ENCODE results near the gene STK11. TPM values are rescaled to one million over a fixed set of nuclear protein-coding genes. Genes with fewer than 3 reads are reported as not detected.

The STK11 gene
- total RNA-seq, 2 donors from 2014 or later: 62.0 to 64.7 TPM

DNA sequence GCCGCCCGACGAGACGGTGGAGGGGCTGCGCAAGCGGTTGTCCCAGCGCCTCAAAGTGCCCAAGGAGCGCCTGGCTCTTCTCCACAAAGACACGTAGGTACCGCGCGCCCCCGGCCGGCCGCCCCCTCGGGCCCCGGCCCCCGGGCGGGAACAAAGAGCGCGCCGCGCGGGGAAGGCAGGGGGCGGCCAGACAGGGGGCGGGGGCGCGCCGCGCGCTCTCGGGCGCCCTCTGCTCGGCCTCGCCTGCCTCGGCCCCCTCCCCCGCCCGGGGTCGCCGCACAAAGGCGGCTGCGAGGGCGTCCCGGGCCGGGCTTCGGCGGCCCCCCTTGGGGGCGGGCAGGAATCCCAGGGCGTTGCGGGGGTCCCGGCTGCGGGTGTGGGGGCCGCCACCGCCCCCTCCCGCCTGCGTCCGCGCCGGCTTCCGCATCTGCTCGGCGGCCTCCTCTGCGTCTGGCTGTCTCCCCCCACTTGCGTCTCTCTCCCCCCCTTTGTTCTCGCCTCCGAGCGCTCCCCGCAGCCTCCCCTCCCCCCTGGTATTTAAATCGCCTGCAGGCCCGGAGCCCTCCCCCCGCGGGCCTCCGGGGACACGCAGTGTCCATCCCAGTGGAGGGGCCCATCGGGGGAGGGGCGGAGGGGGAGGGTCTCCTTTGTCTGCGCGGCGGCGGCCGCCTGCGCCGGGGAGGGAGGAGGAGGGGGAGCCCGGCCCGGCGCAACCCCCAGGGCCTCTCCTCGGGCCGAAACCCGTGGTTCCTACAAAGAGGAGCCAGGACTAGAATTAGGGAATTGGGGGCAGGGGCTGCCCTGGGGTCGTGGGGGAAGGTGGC lies 45.1 kb downstream of the STK11 start:
- peaks cover 40% of the 10 kb centered on the region for H3K36me3 ChIP-seq
- no peaks in the 10 kb centered on the region for H3K9me3 ChIP-seq
- H3K27ac ChIP-seq: peak overlapping the region; percentile 97 to 100
- no peaks in the 10 kb centered on the region for H3K27me3 ChIP-seq
- peaks cover 0 to 75% of the 10 kb centered on the region in 2 donors for H3K4me1 ChIP-seq
- peak overlapping the region; percentile 81 to 82 for H3K4me3 ChIP-seq
- no peak for DNase-seq (ENCODE audit: low spot score)
- TF ChIP-seq, protein P1, sequence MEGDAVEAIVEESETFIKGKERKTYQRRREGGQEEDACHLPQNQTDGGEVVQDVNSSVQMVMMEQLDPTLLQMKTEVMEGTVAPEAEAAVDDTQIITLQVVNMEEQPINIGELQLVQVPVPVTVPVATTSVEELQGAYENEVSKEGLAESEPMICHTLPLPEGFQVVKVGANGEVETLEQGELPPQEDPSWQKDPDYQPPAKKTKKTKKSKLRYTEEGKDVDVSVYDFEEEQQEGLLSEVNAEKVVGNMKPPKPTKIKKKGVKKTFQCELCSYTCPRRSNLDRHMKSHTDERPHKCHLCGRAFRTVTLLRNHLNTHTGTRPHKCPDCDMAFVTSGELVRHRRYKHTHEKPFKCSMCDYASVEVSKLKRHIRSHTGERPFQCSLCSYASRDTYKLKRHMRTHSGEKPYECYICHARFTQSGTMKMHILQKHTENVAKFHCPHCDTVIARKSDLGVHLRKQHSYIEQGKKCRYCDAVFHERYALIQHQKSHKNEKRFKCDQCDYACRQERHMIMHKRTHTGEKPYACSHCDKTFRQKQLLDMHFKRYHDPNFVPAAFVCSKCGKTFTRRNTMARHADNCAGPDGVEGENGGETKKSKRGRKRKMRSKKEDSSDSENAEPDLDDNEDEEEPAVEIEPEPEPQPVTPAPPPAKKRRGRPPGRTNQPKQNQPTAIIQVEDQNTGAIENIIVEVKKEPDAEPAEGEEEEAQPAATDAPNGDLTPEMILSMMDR (IDR thresholded peaks at IDR 0.05): no peak

DNA sequence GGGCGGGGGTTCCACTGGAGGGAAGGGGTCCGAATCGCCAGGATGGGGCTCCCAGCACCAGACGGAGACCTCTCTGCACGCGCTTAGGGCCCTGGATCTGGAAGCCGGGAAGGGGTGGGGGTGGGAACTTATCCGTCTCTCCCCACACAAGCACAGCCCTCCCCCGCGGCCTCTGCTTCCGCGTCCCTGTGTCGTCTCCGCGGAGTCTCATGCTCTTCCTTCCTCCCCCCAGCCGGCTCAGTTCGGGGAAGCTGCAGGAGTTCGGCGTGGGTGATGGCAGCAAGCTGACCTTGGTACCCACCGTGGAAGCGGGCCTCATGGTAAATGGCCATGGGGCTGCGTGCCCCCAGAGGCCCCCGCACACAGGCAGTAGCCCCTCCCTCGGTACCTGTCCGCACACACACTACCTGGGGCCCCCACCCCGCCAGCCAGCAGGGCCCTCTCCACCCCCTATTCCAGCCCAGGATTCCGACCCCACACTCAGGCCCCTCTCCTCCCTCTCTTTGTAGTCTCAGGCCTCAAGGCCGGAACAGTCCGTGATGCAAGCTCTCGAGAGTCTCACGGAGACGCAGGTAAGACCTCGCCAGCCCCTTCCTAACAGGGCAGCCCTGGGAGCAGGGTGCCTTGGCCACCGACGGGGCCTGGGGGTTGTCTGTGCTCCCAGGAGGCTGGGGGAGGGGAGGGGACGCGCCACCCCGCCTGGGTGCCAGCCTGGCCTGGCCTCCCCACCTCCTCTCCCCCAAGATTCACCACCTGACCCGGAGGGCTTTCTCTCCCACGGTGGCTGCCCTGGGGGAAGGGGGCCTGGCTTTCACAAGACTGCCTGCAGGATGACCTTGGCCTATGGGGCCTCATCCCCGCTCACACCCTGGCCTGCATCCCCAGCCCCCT lies 46.0 kb downstream of the STK11 start:
- TF ChIP-seq, protein P1 (IDR thresholded peaks at IDR 0.05): no peak
- peaks cover 0 to 75% of the 10 kb centered on the region in 2 donors for H3K4me1 ChIP-seq
- H3K27ac ChIP-seq: peak overlapping the region; percentile 97 to 100
- no peaks in the 10 kb centered on the region for H3K9me3 ChIP-seq
- no peak for DNase-seq (ENCODE audit: low spot score)
- H3K4me3 ChIP-seq: peak overlapping the region; percentile 81 to 82
- H3K36me3 ChIP-seq: peaks cover 49% of the 10 kb centered on the region
- H3K27me3 ChIP-seq: no peaks in the 10 kb centered on the region

DNA sequence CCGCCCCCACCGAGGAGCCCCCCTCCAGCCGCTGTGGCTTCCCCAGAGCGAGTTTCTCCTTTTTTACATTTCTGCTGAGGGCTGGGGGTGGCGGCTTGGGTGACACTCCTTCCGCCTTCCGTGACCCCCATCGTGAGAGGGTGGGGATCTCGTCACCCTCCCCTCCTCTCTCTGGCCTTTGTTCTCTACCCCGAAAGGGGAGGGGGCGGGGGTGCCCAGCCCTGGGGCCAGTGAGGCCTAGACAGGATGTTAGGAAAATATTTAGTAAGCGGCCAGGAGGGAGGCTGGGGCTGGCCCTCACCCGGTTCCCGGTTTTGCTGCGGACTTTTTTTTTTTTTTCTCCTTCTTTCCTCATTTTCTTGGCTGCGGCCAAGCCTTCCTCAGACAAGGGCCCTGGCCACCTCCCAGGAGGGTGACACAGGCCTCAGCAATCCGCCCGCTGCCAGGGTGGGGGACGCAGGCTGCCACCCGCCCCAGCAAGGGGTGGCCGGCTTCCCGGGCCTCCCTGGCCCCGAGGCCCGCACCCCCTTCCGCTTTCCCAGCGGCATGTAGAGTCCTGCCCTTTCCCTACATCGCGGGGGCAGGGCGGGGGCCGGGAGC lies 46.7 kb downstream of the STK11 start:
- TF ChIP-seq, protein P1 (IDR thresholded peaks at IDR 0.05): no peak
- Histone ChIP-seq H3K4me1 (peaks cover 0 to 76% of the 10 kb centered on the region in 2 donors), H3K27me3 (no peaks in the 10 kb centered on the region), H3K27ac (peak overlapping the region; percentile 97 to 100), H3K36me3 (peaks cover 57% of the 10 kb centered on the region), H3K9me3 (no peaks in the 10 kb centered on the region), H3K4me3 (peak overlapping the region; percentile 81 to 82)
- DNase-seq (ENCODE audit: low spot score): peak; percentile 96

DNA sequence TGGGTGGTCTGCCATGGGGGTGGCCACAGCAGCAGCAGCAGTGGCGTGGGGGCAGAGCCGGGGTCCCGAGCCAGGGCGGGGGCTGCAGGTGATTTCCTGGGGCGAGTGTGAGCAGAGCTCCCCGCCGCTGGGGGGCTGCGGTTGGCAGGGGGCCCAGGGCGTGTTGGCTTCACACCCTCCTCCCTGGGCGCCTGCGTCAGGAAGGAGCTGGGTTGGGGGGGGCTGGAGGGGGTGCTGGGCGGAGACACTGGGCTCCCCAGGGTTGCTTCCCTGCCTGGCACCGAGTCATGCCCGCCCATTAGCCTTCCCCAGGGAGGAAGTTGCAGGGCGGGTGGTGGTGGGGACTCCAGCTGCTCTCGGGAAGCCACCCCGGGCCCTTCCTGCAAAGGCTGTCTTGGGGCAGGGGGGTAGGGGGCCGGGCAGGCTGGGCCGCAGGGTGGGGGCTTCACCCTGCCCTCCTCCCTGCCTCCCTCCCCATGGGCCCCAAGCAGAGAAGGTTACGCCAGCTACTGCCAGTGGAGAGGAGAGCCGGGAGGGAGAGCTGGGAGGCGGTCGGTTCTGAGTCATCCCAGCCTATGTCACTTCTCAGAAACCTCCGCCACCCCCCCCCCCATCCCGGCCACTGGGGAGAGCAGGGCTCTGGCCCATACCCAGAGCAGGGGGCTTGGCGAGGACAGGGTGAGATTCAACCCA lies 47.4 kb downstream of the STK11 start:
- Histone ChIP-seq H3K36me3 (peaks cover 63% of the 10 kb centered on the region), H3K27ac (peak overlapping the region; percentile 97 to 100), H3K4me3 (peak overlapping the region; percentile 81 to 82), H3K27me3 (no peaks in the 10 kb centered on the region), H3K9me3 (no peaks in the 10 kb centered on the region), H3K4me1 (peaks cover 0 to 76% of the 10 kb centered on the region in 2 donors)
- TF ChIP-seq, protein P1 (IDR thresholded peaks at IDR 0.05): peak in 1 of 2 donors; percentile 17
- DNase-seq (ENCODE audit: low spot score): peak; percentile 95

DNA sequence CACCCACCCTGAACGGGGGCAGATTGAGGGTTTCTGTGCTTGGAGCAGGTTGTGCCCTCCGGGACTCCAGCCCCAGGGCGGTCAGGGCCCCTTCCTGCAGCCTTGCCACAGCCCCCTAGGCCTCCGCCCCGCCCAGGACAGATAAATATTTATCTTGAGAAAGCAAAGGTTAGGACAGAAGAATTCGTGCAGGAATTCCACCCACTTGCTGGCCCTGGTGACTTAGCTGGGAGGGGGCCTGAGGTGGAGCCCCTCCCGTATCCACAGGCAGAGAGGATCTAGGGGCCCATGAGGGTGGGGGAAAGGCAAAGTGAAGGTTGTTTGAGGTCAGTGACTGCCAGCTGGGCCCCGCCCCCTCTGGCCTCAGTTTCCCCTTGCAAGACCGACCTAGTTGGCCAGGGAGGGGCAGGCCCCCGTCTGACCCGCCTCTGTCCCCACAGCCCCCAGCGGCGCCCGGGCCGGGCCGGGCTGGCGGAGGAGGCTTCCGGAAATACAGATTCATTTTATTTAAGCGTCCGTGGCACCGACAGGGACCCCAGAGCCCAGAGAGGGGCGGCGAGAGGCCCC lies 48.0 kb downstream of the STK11 start:
- TF ChIP-seq, protein P1 (IDR thresholded peaks at IDR 0.05): no peak
- Histone ChIP-seq H3K9me3 (no peaks in the 10 kb centered on the region), H3K4me1 (peaks cover 0 to 79% of the 10 kb centered on the region in 2 donors), H3K36me3 (peaks cover 66% of the 10 kb centered on the region), H3K27ac (peak overlapping the region; percentile 97 to 100), H3K4me3 (peak overlapping the region; percentile 81 to 82), H3K27me3 (no peaks in the 10 kb centered on the region)
- DNase-seq (ENCODE audit: low spot score): no peak

Measured in right atrium auricular region (tissue), 2 donors.